ENCODE measurements around the gene ANKRD62. TPM values are rescaled to one million over a fixed set of nuclear protein-coding genes. Genes with fewer than 3 reads are reported as not detected.

ANKRD62 gene
- not detected in 2 replicates for total RNA-seq

GRCh38 chr18:12093520-12094257, at the start of gene ANKRD62:
Gene ANKRD62 (plus strand): TSS chr18:12093843. CDS start chr18:12094018, 175 bp downstream.

Other genes starting within 250 kb of the ANKRD62 start
- 22.4 and 25.6 TPM in 2 replicates for gene CHMP1B, start 242.4 kb upstream of the ANKRD62 start, total RNA-seq
- 13.1 and 14.6 TPM in 2 replicates for gene MPPE1, start 185.5 kb upstream of the ANKRD62 start, total RNA-seq
- gene IMPA2, start 112.3 kb upstream of the ANKRD62 start, total RNA-seq: 14.1 and 14.6 TPM in 2 replicates
- gene CIDEA, start 160.5 kb downstream of the ANKRD62 start, total RNA-seq: 0.84 and 1.2 TPM in 2 replicates
- gene TUBB6, start 214.4 kb downstream of the ANKRD62 start, total RNA-seq: 749 and 805 TPM in 2 replicates

Measured in bronchus fibroblast of lung (primary cell).